ENCODE data around the gene HK2.
A peak's percentile ranks its signal among the peaks of the same experiment; 100 is the strongest.
"Not testable (repeated sequence)": the region's sequence is repeated elsewhere in the genome, so short reads cannot be mapped to it uniquely, and the experiment has no call there.

Gene HK2

GRCh38 chr2:74849228-74849892 is 15.4 kb downstream of the HK2 start:
- no peak for TF ChIP-seq GABPA (IDR thresholded peaks at IDR 0.05; ENCODE audit: low read depth)
- peak; percentile 93 for TF ChIP-seq SPI1 (IDR thresholded peaks at IDR 0.05; ENCODE audit: borderline replicate concordance, low read depth)
- TF ChIP-seq POLR2AphosphoS5 (IDR thresholded peaks at IDR 0.05; ENCODE audit: low read depth): peak; percentile 69
- Histone ChIP-seq H3K27ac (replicated peaks) (peak overlapping the region; percentile 71), H3K27me3 (ENCODE audit: insufficient read depth, poor library complexity, severe bottlenecking) (no peaks in the 10 kb centered on the region), H3K4me3 (replicated peaks; ENCODE audit: insufficient read depth, low read length) (peak overlapping the region; percentile 1)
- peak; percentile 88 to 92 for DNase-seq (ENCODE audit: low read depth in 1 of 2, low spot score in 1 of 2)

GRCh38 chr2:74850496-74851190 is 16.7 kb downstream of the HK2 start:
- DNase-seq (ENCODE audit: low read depth in 1 of 2, low spot score in 1 of 2): no peak
- Histone ChIP-seq H3K4me3 (replicated peaks; ENCODE audit: insufficient read depth, low read length) (no peak overlapping the region), H3K27ac (replicated peaks) (peak overlapping the region; percentile 71), H3K27me3 (ENCODE audit: insufficient read depth, poor library complexity, severe bottlenecking) (no peaks in the 10 kb centered on the region)
- TF ChIP-seq GABPA (IDR thresholded peaks at IDR 0.05; ENCODE audit: low read depth): no peak
- no peak for TF ChIP-seq CTCF (IDR thresholded peaks at IDR 0.05; ENCODE audit: insufficient read depth, low read length)
- no peak for TF ChIP-seq POLR2AphosphoS5 (IDR thresholded peaks at IDR 0.05; ENCODE audit: low read depth)
- TF ChIP-seq, protein P1, sequence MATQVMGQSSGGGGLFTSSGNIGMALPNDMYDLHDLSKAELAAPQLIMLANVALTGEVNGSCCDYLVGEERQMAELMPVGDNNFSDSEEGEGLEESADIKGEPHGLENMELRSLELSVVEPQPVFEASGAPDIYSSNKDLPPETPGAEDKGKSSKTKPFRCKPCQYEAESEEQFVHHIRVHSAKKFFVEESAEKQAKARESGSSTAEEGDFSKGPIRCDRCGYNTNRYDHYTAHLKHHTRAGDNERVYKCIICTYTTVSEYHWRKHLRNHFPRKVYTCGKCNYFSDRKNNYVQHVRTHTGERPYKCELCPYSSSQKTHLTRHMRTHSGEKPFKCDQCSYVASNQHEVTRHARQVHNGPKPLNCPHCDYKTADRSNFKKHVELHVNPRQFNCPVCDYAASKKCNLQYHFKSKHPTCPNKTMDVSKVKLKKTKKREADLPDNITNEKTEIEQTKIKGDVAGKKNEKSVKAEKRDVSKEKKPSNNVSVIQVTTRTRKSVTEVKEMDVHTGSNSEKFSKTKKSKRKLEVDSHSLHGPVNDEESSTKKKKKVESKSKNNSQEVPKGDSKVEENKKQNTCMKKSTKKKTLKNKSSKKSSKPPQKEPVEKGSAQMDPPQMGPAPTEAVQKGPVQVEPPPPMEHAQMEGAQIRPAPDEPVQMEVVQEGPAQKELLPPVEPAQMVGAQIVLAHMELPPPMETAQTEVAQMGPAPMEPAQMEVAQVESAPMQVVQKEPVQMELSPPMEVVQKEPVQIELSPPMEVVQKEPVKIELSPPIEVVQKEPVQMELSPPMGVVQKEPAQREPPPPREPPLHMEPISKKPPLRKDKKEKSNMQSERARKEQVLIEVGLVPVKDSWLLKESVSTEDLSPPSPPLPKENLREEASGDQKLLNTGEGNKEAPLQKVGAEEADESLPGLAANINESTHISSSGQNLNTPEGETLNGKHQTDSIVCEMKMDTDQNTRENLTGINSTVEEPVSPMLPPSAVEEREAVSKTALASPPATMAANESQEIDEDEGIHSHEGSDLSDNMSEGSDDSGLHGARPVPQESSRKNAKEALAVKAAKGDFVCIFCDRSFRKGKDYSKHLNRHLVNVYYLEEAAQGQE (IDR thresholded peaks at IDR 0.05; ENCODE audit: insufficient replicate concordance, low read depth): no peak
- TF ChIP-seq SPI1 (IDR thresholded peaks at IDR 0.05; ENCODE audit: borderline replicate concordance, low read depth): no peak

- no peak for DNase-seq (ENCODE audit: low read depth in 1 of 2, low spot score in 1 of 2)
- Histone ChIP-seq H3K4me3 (replicated peaks; ENCODE audit: insufficient read depth, low read length) (no peak overlapping the region), H3K27ac (replicated peaks) (peak overlapping the region; percentile 71), H3K27me3 (ENCODE audit: insufficient read depth, poor library complexity, severe bottlenecking) (no peaks in the 10 kb centered on the region)
- TF ChIP-seq, protein P1 (IDR thresholded peaks at IDR 0.05; ENCODE audit: insufficient replicate concordance, low read depth): no peak
- TF ChIP-seq POLR2AphosphoS5 (IDR thresholded peaks at IDR 0.05; ENCODE audit: low read depth): no peak
- no peak for TF ChIP-seq SPI1 (IDR thresholded peaks at IDR 0.05; ENCODE audit: borderline replicate concordance, low read depth)
Measured at GRCh38 chr2:74851191-74851566, 17.3 kb downstream of the HK2 start.

DNA sequence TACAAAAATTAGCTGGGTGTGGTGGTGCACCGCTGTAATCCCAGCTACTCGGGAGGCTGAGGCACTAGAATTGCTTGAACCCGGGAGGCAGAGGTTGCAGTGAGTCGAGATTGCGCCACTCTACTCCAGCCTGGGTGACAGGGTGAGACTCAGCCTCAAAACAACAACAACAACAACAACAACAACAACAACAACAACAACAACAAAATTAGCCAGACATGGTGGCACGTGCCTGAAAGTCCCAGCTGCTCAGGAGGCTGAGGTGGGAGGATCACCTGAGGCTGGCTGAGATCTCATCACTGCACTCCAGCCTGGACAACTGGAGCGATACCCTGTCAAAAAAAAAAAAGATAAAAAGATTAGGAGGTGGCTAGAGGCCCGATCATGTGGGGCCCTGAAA is 19.4 kb downstream of the HK2 start:
- not testable (repeated sequence) for DNase-seq (ENCODE audit: low read depth in 1 of 2, low spot score in 1 of 2); H3K4me3 ChIP-seq (replicated peaks; ENCODE audit: insufficient read depth, low read length); H3K27me3 ChIP-seq (ENCODE audit: insufficient read depth, poor library complexity, severe bottlenecking); H3K27ac ChIP-seq (replicated peaks)

DNA sequence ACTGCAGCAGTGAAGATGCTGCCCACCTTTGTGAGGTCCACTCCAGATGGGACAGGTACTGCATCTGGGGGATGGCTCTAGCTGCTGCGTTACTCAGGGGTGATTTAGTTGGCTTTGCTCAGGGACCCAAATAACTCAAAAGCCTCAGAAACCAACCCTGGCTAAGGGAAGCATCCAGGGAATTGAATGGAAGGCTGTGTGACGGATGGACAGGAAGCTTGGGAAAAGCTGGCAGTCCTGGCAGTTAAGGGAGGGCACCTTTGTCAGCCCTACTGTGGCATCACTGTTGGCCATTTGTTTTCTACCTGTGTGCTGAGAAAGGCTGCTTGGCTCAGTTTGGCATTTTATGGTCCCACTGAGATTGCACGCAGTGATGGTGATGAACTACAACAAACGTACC is 20.5 kb downstream of the HK2 start:
- DNase-seq (ENCODE audit: low read depth in 1 of 2, low spot score in 1 of 2): no peak
- Histone ChIP-seq H3K4me3 (replicated peaks; ENCODE audit: insufficient read depth, low read length) (no peak overlapping the region), H3K27ac (replicated peaks) (no peak overlapping the region), H3K27me3 (ENCODE audit: insufficient read depth, poor library complexity, severe bottlenecking) (no peaks in the 10 kb centered on the region)
- TF ChIP-seq SPI1 (IDR thresholded peaks at IDR 0.05; ENCODE audit: borderline replicate concordance, low read depth) (no peak), CTCF (IDR thresholded peaks at IDR 0.05; ENCODE audit: insufficient read depth, low read length) (no peak), GABPA (IDR thresholded peaks at IDR 0.05; ENCODE audit: low read depth) (no peak), POLR2AphosphoS5 (IDR thresholded peaks at IDR 0.05; ENCODE audit: low read depth) (no peak)
- TF ChIP-seq, protein P1 (IDR thresholded peaks at IDR 0.05; ENCODE audit: insufficient replicate concordance, low read depth): no peak

- H3K27me3 ChIP-seq (ENCODE audit: insufficient read depth, poor library complexity, severe bottlenecking); DNase-seq (ENCODE audit: low read depth in 1 of 2, low spot score in 1 of 2); H3K27ac ChIP-seq (replicated peaks); H3K4me3 ChIP-seq (replicated peaks; ENCODE audit: insufficient read depth, low read length): not testable (repeated sequence)
Measured at GRCh38 chr2:74855114-74855707, 21.3 kb downstream of the HK2 start.
